IMR-90 (cell line): Measurements from ENCODE around the gene DIPK1B.

ENCODE experiments used
- CHD1 ChIP-seq: IDR thresholded peaks from 2 replicates; pipeline ENCODE4 v1.6.1; 2012; ENCODE audit warnings: low read depth, low read length, improper control_type of control experiment
- MAZ ChIP-seq: IDR thresholded peaks from 2 replicates; pipeline ENCODE4 v1.6.1; 2012; ENCODE audit warnings: low read depth, mild to moderate bottlenecking, low read length, improper control_type of control experiment, moderate library complexity, borderline replicate concordance
- POLR2A ChIP-seq: IDR thresholded peaks from 2 replicates; pipeline ENCODE4 v1.6.1; 2012; ENCODE audit warnings: mild to moderate bottlenecking, low read depth, low read length
- RAD21 ChIP-seq: IDR thresholded peaks from 2 replicates; pipeline ENCODE4 v1.6.1; 2012; ENCODE audit warnings: low read length, improper control_type of control experiment
- RCOR1 ChIP-seq: IDR thresholded peaks from 2 replicates; pipeline ENCODE4 v1.6.1; 2012; ENCODE audit warnings: mild to moderate bottlenecking, low read length, improper control_type of control experiment; ENCODE audit not compliant: insufficient replicate concordance
- TF ChIP-seq, protein P1 (sequence below): conservative IDR thresholded peaks from 2 replicates; pipeline ENCODE4 v1.5.1; 2012; ENCODE audit warnings: mild to moderate bottlenecking, low read depth, low read length, improper control_type of control experiment
- TF ChIP-seq, protein P2 (sequence below): fragments of 150-350 bp; IDR thresholded peaks from 2 replicates; pipeline ENCODE4 v1.6.1; 2017; ENCODE audit warnings: mild to moderate bottlenecking, antibody characterized with exemption, low read length, low read depth

DNA sequence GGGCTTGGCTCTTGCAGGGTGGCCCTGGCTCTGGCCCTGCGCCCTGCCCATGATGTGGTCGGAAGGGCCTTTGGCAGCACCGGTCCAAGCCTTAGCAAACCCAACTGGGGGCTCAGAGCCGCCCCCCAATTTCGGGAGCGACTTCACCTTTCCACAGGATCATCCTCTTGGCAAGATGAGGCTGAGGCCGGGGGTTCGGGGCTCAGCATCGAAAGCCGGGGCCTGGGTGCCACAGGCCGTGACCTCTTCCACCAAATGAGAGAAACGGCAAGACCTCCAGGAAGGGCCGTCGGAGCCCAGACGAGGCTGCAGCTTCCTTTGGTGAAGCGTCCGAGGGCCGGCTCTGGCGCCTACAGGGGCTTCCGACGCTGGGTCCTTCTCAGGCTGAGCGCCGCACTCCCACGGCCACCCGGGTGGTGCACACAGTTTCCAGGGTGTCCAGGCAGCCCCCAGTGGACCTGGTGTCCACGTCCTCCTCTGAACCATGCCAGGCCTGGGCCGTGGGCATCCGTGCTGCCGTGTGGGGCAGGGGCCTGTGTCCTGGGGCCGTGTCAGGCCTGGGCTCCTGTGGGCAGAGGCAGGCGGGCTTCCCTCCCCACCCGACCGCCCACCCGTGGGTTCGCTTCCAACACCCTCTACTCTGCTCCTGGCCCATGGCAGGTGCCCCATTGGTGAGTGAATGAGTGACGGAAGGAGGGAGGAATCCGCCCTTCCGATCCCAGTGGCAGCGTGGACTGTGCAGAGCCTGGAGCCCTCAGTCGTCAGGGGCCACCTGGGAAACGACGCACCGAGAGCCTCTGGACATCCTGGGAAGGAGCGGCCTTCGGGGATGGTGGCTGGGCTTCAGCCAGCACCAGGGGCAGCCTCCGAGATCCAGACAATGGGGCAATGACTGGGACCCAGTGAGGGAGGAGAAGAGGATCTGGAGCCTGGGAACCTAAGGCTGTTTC lies 19.9 kb upstream of the DIPK1B start:
- TF ChIP-seq, protein P1, sequence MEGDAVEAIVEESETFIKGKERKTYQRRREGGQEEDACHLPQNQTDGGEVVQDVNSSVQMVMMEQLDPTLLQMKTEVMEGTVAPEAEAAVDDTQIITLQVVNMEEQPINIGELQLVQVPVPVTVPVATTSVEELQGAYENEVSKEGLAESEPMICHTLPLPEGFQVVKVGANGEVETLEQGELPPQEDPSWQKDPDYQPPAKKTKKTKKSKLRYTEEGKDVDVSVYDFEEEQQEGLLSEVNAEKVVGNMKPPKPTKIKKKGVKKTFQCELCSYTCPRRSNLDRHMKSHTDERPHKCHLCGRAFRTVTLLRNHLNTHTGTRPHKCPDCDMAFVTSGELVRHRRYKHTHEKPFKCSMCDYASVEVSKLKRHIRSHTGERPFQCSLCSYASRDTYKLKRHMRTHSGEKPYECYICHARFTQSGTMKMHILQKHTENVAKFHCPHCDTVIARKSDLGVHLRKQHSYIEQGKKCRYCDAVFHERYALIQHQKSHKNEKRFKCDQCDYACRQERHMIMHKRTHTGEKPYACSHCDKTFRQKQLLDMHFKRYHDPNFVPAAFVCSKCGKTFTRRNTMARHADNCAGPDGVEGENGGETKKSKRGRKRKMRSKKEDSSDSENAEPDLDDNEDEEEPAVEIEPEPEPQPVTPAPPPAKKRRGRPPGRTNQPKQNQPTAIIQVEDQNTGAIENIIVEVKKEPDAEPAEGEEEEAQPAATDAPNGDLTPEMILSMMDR, result no peak
- TF ChIP-seq RAD21 (no peak), CHD1 (no peak), RCOR1 (no peak), POLR2A (no peak), MAZ (no peak)
- TF ChIP-seq, protein P2, sequence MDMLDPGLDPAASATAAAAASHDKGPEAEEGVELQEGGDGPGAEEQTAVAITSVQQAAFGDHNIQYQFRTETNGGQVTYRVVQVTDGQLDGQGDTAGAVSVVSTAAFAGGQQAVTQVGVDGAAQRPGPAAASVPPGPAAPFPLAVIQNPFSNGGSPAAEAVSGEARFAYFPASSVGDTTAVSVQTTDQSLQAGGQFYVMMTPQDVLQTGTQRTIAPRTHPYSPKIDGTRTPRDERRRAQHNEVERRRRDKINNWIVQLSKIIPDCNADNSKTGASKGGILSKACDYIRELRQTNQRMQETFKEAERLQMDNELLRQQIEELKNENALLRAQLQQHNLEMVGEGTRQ, result no peak
